Measurements from ENCODE around the gene TICAM1.
"Not testable (repeated sequence)": the region's sequence is repeated elsewhere in the genome, so short reads cannot be mapped to it uniquely, and the experiment has no call there.

Gene TICAM1

DNA sequence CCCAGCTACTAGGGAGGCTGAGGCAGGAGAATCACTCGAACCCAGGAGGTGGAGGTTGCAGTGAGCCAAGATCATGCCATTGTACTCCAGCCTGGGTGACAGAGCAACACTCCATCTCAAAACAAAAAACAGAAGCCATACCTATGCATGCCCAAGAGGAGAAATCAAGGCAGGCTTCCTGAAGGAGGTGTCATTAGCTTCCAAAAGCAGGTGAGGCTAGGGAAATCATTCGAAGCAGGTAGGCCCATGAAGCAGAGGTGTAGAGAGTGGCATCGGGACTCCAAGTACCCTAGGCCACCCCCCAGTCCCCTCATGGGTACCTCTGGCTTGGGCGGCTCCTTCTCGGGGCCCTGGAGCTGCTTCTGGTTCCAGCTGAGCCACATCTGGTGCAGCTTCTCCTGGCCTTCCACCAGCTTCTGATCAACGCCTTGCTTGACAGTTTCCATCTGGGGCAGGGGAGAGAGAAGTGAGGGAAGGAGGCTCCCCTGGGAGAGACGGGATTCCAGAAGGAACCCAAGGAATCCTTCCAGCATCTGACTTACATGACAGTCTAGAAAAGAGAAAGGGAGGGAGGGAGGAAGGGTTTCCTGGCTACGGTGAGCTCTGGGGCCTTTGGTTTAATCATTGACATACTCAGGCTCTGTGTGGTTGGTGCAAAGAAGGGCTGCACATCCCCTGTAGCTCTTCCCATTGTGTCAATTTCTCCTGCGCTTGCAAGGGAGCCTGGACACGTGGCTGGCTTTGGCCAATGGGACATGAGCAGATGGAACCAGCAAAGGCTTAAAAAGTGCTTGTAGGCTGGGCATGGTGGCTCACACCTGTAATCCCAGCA lies 13.1 kb upstream of the TICAM1 start:
- no peak for DNase-seq (ENCODE audit: low read depth in 2 of 2)

DNA sequence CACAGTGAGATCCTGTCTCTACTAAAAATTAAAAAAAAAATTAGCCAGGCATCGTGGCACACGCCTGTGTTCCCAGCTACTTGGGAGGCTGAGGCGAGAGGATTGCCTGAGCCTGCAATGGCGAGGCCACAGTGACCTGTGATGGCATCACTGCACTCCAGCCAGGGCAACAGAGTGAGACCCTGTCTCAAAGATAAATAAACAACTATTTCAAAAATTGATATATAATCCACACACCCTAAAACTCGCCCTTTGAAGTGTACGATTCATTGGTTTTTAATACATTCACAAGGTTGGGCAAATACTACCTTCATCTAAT lies 12.1 kb upstream of the TICAM1 start:
- no peak for DNase-seq (ENCODE audit: low read depth in 2 of 2)

DNA sequence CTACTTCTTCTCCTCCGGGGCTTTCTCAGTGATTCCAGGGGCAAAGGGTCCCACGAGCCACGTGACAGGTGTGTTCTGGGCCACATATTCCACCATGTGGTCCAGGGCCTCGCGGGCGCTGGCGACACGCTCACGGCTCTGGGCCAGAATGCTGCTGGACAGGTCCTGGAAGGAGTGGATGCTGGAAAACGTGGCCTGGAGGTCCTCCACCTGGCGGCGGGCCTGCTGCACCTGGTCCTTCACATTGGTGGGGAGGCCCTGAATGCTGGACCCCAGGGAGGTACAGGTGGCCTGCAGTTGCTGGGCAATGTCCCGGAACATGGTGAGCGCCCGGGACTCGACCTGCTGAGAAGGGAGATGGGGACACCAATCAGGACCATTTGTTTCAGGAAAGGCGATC lies 7.7 kb upstream of the TICAM1 start:
- DNase-seq (ENCODE audit: low read depth in 2 of 2) = no peak

DNA sequence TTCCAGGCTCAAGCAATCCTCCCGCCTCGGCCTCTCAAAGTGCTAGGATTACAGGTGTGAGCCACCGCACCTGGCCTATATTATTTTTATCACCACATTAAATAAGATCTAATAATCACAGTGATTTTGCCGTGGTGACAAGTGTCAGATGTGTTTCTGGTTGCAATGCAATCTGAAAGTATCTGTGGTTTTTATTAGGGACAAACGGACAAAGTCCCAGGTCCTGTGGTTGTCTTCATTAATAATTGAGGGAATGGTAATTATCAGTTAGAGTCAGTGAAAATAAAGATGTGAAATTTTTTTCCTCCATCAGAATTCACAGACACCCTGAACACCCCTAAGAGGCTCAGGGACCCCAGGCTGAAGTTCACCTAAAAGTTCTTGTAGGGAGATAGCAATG lies 1.3 kb upstream of the TICAM1 start:
- DNase-seq (ENCODE audit: low read depth in 2 of 2) = no peak

DNA sequence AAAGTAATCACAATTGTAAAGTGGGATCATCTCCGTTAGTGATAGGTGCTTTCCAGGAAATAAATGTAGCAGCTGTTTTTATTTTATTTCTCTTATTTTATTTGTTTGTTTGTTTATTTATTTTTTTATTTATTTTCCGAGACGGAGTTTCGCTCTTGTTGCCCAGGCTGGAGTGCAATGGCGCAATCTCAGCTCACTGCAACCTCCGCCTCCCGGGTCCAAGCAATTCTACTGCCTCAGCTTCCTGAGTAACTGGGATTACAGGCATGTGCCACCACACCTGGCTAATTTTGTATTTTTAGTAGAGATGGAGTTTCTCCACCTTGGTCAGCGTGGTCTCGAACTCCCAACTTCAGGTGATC lies 448 bp upstream of the TICAM1 start:
- not testable (repeated sequence) for DNase-seq (ENCODE audit: low read depth in 2 of 2)

DNA sequence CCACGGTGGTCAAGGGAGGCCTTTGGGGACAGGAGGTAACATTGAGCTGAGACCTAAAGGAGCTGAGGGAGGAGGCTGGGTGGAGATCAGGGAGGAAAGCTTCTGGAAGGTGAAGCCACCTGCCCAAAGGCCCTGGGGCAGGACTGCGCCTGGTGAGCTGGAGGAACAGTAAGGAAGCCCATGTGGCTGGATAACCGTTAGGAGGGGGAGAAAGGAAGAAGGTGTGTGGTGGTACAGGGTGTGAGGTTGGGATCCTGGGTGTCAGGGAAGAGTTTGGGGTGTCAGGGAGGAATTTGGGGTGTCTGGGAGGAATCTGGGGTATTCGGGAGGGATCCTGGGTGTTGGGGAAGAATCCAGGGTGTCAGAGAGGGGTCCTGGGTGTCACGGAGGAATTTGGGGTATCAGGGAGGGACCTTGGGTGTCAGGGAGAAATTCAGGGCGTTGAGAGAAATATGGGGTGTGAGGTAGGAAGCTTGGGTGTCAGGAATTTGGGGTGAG lies 695 bp downstream of the TICAM1 start:
- DNase-seq (ENCODE audit: low read depth in 2 of 2) = no peak

DNA sequence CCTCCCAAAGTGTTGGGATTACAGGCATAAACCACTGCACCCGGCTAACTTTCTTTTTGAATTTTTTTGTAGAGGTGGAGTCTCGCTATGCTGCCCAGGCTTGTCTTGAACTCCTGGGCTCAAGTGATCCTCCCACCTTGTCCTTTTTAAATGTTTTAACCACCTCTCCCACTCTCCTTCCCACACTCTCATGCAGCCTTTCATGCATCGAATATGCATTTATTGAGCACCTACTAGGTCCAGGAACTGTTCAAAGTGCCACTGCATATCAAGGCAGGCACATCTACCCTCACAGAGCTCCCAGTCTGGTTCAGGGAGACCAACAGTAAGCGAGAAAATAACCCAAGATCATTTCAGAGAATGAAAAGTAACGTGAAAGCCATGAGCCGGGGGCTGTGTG lies 1.2 kb downstream of the TICAM1 start:
- no peak for DNase-seq (ENCODE audit: low read depth in 2 of 2)

DNA sequence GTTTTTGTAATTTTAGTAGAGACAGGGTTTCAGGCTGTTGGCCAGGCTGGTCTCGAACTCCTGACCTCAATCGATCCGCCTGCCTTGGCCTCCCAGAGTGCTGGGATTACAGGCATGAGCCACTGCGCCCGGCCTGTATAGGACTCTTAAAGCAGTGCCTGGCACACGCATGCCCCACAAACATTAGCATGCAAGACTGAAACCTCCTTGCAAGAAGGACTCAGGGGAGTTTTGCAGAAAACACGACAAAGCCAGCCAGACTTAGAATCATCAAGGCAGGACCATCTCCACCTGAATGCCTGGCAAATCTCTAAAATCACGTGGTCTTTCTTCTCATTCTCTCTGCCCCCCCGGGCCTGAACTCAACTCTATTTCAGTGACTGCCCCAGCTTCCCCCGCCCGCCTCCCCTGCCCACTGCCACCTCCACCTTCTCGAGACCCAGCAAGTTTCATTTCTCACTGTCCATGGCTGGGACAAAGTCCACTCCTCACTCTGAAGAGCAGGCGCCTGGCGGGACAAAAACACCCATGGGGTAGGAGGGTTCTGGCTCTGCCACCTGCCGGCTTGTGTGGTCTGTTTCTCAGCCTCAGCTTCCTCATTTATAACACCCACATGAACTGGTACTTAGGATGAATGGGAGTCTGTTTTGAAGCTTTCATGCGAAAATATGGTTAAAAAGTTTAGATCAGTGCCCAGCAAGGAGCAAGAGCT lies 2.4 kb downstream of the TICAM1 start:
- DNase-seq (ENCODE audit: low read depth in 2 of 2) = no peak

DNA sequence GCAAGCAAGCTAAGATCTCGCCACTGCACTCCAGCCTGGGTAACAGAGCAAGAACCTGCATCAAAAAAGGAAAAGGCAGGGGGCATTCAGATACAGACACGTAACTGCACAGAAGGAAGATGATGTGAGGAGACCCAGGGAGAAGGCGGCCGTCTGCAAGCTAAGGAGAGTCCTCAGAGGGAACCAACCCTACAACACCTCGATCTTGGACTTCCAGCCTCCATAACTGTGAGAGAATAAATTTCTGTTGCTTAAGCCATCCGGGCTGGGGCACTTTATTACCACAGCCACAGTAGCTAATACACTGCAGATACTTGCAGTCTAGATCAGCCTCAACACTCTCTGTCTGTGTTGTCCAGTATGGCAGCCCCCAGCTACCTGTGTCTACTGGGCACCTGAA lies 7.9 kb downstream of the TICAM1 start:
- no peak for DNase-seq (ENCODE audit: low read depth in 2 of 2)

DNA sequence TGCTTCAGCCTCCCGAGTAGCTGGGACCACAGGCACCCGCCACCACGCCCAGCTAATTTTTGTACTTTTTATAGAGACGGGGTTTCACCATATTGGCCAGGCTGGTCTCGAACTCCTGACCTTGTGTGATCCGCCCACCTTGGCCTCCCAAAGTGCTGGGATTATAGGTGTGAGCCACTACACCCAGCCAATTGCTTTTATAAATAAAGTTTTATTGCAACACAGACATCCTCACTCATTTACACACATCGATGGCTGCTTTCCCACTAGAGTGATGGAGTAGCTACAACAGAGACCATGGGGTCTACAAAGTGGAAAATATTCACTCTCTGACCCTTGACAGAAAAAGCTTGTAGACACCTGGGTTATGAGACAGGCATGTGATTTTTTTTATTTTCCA lies 9.2 kb downstream of the TICAM1 start:
- not testable (repeated sequence) for DNase-seq (ENCODE audit: low read depth in 2 of 2)

DNA sequence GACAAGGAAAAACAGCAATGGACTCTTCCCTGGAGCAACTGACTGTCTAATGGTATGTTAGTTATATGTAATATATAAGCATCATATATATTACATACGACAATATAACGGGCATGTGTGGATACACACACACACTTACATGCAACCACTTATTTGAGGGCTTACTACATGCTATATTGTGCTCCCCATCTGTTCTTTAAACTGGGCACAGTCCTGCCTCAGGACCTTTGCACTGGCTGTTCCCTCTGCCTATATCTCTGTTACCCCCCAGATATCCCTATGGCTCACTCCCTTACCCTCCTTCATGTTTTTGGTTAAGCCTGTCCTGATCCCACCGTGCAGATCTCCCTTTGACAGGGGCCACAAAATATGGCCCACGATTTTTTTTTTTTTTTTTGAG lies 10.2 kb downstream of the TICAM1 start:
- no peak for DNase-seq (ENCODE audit: low read depth in 2 of 2)

DNA sequence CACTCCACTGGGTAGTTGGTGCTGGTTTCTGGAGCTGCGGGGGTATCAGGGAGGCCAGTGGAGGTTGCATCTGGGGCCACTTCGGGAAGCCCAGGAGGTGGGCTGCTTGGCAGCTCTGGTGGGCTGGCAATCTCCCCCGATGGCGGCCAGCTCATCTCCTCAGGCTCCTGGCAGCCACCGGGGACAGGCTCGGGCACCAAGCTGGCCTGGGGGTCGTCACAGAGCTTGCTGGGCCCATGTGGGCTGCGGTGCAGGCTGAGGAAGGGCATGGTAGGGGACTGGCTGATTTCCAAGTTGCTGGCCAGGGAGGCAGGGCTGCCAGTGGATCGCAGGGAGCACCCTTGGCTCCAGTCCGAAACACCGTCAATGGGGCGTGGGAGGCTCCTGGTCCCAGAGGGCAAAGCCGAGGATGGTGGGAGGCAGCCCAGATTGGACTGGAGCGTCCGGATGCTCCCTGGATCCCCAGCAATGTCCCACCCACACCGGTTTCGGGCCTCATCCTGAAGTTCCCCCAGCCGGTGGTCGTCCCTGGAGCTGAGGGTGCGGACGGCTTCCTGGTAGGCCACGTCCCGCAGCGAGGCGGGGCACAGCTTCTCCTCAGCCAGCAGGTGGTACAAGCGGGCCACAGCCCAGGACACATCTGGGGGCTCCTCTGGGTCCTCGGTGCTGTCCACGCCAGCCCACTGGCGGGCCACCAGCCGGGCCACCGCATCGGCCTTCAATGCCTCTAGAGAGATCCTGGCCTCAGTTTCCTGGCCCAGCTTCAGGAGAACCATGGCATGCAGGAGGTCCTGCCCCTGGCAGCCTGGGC lies 13.8 kb downstream of the TICAM1 start:
- no peak for DNase-seq (ENCODE audit: low read depth in 2 of 2)

DNA sequence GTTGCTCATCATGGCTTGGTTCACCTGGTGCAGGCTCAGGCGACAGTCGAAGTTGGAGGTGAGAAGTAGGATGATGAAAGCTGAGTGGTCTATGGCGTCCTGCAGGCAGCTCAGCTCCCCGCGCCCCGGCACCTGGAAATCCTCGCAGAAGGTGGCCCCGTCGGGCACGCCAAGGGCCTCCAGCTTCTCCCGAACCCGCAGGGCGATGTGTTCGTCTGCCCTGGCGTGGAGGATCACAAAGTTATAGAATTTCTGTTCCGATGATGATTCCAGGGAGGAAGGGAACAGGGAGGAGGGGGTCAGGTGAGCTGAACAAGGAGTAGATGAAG lies 14.6 kb downstream of the TICAM1 start:
- no peak for DNase-seq (ENCODE audit: low read depth in 2 of 2)

DNA sequence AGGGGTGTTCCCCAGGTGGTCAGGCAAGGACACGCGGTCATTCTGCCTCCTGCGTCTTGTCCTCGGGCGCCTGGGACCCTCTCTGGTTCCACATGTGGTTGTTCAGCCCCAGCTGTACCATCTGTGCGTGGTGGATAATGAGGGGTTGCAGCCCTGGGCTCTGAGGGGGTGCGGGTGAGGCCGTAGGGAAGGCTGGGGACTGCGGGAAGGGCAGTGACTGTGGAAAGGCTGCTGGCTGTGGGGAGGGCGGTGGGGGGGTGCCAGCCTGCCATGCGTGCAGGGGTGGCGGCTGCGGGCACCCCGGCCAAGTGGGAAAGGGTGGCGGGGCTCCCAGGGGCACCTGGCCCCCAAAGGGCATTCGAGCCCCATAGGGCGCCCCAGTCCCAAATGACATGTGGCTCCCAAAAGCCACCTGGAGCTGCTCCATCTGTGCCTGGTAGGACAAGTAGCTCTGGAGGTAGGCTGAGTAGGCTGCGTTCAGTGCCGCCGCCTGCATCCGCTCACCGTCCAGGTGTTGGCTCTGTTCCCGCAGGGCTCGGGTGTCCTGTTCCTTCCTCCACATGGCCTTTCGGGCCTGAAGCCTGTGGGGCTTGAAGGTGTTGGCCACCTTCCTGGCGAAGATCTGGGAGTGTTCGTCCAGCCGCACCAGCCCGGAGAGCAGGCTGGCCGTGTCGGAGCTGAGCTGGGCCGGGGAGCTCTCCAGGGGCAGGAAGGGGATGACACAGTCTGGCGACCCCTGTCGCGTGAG lies 15.1 kb downstream of the TICAM1 start:
- no peak for DNase-seq (ENCODE audit: low read depth in 2 of 2)

DNA sequence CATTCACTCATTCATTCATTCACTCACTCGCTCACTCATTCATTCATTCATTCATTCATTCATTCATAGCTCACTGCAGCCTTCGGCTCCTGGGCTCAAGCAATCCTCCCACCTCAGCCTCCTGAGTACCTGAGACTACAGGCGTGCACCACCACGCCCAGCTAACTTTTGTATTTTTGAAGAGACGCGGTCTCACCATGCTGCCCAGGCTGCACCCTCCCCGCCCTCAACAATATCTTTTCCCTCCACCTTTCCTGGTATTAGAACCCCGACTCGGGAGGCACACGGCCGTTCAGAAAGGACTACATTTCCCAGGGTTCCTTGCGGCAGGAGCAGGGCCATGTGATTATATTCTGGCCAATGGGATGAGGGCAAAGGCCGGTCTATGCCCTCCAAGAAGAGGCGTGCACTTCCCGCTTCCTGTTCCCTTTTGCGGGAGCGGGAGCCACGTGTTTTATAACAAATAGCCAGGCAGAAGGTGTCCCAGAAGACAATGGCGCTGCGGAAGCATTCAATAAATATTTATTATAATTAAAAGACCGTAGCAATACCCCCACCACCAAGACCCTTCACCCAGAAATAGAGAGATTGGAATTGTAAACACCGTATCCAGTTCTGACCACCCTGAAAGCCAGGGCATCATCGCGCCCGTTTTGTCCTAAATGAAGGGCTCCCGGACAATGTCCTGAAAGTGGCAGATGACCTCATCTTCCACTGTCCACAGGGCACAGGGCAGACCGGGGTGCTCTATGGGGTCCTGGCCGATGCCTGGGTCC lies 15.9 kb downstream of the TICAM1 start:
- peak; percentile 60 to 63 for DNase-seq (ENCODE audit: low read depth in 2 of 2)

DNA sequence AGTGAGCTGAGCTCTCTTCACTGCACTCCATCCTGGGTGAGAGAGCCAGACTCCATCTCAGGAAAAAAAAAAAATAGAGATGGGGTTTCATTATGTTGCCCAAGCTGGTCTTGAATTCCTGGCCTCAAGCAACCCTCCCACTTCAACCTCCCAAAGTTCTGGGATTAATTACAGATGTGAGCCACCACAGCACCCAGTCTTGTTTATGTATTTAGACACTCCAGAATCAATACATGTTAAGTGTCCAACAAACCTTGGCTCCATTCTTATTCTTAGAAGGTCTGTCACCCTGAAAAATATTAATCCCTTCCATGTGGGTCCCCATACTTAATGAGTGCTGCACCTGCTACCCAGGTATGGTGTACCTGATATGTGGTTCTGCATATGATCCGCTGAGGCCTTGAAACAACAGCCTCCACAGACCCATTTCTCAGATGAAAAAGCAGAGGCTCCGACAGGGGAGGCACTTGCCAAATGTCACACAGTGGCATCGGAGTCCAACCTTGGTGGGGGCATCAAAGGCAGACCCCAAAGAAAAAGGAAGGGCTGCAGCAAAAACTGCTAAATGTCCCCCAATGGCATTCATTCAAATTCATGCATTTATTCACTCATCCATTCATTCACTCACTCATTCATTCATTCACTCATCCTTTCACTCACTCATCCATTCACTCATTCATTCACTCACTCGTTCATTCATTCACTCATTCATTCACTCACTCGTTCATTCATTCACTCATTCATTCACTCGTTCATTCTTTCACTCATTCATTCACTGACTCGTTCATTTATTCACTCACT lies 16.7 kb downstream of the TICAM1 start:
- DNase-seq (ENCODE audit: low read depth in 2 of 2) = no peak

DNA sequence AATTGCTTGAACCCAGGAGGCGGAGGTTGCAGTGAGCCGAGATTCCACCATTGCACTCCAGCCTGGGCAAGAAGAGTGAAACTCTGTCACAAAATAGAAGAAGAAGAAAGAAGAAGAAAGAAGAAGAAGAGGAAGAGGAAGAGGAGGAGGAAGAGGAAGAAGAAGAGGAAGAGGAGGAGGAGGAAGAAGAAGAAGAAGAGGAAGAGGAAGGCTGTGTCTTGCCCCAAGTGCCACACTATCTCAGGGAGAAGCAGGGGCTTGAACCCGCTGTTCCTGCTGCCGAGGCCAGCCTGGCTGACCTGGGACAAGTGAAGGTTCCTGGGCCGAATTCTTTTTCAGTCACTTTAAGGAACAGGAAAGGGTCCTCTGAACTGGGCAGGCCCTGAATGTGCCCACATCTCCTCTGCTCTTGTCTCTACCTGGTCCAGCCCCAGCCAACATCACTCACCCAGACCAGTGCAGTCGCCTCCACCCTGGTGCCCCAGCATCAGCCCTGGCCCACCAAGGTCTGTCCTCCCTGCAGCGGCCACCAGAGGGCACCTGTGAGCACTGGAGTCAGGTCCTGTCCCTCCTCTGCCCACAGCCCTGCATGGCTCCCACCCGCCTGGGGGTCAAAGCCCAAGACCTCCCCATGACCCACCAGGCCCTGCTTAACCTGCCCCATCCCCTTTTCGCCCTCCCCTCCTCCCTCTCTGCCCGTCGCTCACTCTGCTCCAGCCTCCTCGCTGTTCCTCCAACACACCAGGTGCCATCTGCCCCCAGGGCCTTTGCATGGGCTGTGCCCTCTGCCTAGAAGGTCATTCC lies 20.0 kb downstream of the TICAM1 start:
- DNase-seq (ENCODE audit: low read depth in 2 of 2) = peak; percentile 89 to 92

DNA sequence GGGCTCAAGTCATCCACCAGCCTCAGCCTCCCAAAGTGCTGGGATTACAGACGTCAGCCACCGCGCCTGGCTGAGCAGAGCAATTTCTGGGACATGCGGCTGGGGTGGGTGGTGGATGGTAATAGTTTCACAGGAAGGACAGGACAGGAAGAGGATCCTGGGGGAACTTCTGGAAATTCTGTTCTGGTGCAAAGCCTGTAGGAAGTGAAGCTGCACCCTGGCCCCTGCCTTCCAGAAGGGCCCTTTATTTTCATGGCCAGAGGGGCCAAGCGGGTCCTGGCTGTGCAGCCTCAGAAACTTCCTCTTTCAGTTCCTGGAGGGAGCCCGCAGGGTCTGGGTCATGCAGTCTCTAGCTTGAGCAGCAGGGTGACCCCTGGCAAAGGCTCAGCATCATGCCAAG lies 24.3 kb downstream of the TICAM1 start:
- DNase-seq (ENCODE audit: low read depth in 2 of 2) = no peak

DNA sequence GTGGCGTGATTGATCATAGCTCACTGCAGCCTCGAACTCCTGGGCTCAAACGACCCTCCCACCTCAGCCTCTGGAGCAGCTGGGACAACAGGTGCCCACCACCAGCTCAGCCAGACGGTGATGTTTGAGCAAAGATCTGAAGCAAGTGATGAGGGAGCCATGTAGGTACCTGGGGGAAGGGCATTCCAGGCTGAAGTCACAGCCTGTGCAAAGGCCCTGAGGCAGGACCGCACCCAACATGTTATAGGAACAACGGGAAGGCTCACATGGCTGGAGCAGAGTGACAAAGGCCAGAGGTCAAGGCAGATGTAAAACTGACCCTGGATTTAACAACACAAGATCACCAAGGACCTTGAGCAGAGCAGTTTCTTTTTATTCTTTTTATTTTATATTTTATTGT lies 25.1 kb downstream of the TICAM1 start:
- DNase-seq (ENCODE audit: low read depth in 2 of 2) = no peak

DNA sequence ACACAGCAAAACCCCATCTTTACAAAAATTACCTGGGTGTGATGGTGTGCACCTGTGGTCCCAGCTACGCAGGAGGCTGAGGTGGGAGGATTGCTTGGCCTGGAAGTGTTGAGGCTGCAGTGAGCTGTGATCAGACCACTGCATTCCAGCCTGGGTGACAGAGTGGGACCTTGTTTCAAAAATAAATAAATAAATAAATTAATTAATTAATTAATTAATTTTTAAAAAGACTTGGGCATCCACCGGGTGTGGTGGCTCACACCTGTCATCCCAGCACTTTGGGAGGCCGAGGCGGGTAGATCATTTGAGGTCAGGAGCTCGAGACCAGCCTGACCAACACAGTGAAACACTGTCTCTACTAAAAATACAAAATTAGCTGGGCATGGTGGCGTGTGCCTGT lies 26.4 kb downstream of the TICAM1 start:
- DNase-seq (ENCODE audit: low read depth in 2 of 2) = not testable (repeated sequence)
